ENCODE data around the gene DALRD3. TPM values are rescaled to one million over a fixed set of nuclear protein-coding genes. Genes with fewer than 3 reads are reported as not detected.

The DALRD3 gene
- total RNA-seq, 1 experiment from 2014 or later = 53.4 TPM

- Histone ChIP-seq H3K9me3 (ENCODE audit: low read length) (no peaks in the 10 kb centered on the region), H3K4me3 (ENCODE audit: low read length) (no peak overlapping the region), H4K20me1 (ENCODE audit: insufficient read depth, low read depth, low read length) (no peaks in the 10 kb centered on the region), H3K79me2 (ENCODE audit: low read length) (peaks cover 23% of the 10 kb centered on the region), H3K27ac (ENCODE audit: low read length) (no peak overlapping the region), H3K9me2 (replicated peaks; ENCODE audit: insufficient read depth, low read length) (no peaks in the 10 kb centered on the region), H2AFZ (ENCODE audit: low read length) (no peak overlapping the region), H3K4me2 (ENCODE audit: low read depth, low read length, poor library complexity, severe bottlenecking) (no peak overlapping the region), H3K4me1 (ENCODE audit: low read length) (no peaks in the 10 kb centered on the region), H3K36me3 (ENCODE audit: insufficient read depth, low read length) (0 out of 2 replicates have a peak, but pooled peaks cover 2% of the 10 kb centered on the region), H3K27me3 (ENCODE audit: low read length) (no peaks in the 10 kb centered on the region), H3K9ac (ENCODE audit: low read length) (no peak overlapping the region)
- no peak for DNase-seq
Observed at GRCh38 chr3:48997102-48997635, 21.2 kb downstream of the DALRD3 start.

DNA sequence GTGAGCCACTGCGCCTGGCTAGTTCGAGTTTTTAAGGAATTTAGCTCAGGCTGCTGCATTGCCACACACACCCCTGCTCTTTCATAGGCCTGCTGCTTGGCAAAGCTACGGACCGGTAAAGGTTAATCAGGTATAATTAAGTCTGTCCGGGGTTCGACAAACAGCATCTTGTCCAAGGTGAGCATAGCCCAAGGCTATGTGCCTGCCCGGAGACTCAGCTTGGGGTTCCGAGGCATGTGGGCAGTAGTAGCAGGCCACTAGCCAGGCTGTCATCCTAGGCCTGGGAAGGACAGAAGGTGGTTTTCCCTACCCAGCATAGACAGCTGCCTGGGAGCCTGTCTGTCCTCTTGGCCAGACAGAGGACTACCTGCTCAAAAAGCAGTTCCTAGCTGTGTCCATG is 21.7 kb downstream of the DALRD3 start:
- no peaks in the 10 kb centered on the region for H3K27me3 ChIP-seq (ENCODE audit: low read length)
- H3K79me2 ChIP-seq (ENCODE audit: low read length) = peaks cover 28% of the 10 kb centered on the region
- H3K4me1 ChIP-seq (ENCODE audit: low read length) = peaks cover 4% of the 10 kb centered on the region
- H4K20me1 ChIP-seq (ENCODE audit: insufficient read depth, low read depth, low read length) = no peaks in the 10 kb centered on the region
- no peak overlapping the region for H2AFZ ChIP-seq (ENCODE audit: low read length)
- H3K27ac ChIP-seq (ENCODE audit: low read length) = no peak overlapping the region
- no peak overlapping the region for H3K4me2 ChIP-seq (ENCODE audit: low read depth, low read length, poor library complexity, severe bottlenecking)
- 0 out of 2 replicates have a peak, but pooled peaks cover 2% of the 10 kb centered on the region for H3K36me3 ChIP-seq (ENCODE audit: insufficient read depth, low read length)
- H3K9ac ChIP-seq (ENCODE audit: low read length) = no peak overlapping the region
- no peak for DNase-seq
- no peak overlapping the region for H3K4me3 ChIP-seq (ENCODE audit: low read length)
- no peaks in the 10 kb centered on the region for H3K9me2 ChIP-seq (replicated peaks; ENCODE audit: insufficient read depth, low read length)
- no peaks in the 10 kb centered on the region for H3K9me3 ChIP-seq (ENCODE audit: low read length)

DNA sequence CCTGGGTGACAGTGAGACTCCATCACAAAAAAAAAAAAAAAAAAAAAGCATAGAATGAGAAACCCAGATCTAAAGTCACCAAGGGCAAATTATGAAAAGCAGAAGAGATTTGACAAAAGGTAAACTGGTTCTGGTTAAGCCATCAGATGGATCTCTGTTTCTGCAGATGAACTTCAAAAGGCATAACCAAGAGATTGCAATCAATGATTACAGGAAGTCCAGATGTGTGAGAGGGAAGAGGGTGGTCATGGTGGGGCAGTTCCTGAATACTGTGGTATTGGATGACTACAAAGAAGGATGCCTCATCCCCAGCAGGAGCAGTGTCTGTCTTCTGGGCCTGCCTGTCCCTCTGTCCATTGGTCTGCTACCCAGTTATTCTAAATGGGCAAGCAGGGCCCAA is 24.5 kb downstream of the DALRD3 start:
- 0 out of 2 replicates have a peak, but pooled peaks cover 2% of the 10 kb centered on the region for H3K36me3 ChIP-seq (ENCODE audit: insufficient read depth, low read length)
- H3K9me2 ChIP-seq (replicated peaks; ENCODE audit: insufficient read depth, low read length) = no peaks in the 10 kb centered on the region
- H3K79me2 ChIP-seq (ENCODE audit: low read length) = peaks cover 54% of the 10 kb centered on the region
- H3K4me3 ChIP-seq (ENCODE audit: low read length) = no peak overlapping the region
- H4K20me1 ChIP-seq (ENCODE audit: insufficient read depth, low read depth, low read length) = no peaks in the 10 kb centered on the region
- no peak overlapping the region for H3K9ac ChIP-seq (ENCODE audit: low read length)
- no peak overlapping the region for H3K27ac ChIP-seq (ENCODE audit: low read length)
- no peaks in the 10 kb centered on the region for H3K9me3 ChIP-seq (ENCODE audit: low read length)
- peaks cover 17% of the 10 kb centered on the region for H3K4me1 ChIP-seq (ENCODE audit: low read length)
- no peak overlapping the region for H2AFZ ChIP-seq (ENCODE audit: low read length)
- H3K4me2 ChIP-seq (ENCODE audit: low read depth, low read length, poor library complexity, severe bottlenecking) = no peak overlapping the region
- no peak for DNase-seq
- no peaks in the 10 kb centered on the region for H3K27me3 ChIP-seq (ENCODE audit: low read length)

GRCh38 chr3:48991851-48992545 is 26.4 kb downstream of the DALRD3 start:
- Histone ChIP-seq H3K27ac (ENCODE audit: low read length) (no peak overlapping the region), H2AFZ (ENCODE audit: low read length) (no peak overlapping the region), H3K4me3 (ENCODE audit: low read length) (peak overlapping the region; percentile 96), H3K9ac (ENCODE audit: low read length) (peak overlapping the region; percentile 92), H3K9me2 (replicated peaks; ENCODE audit: insufficient read depth, low read length) (no peaks in the 10 kb centered on the region), H3K36me3 (ENCODE audit: insufficient read depth, low read length) (0 out of 2 replicates have a peak, but pooled peaks cover 2% of the 10 kb centered on the region), H3K79me2 (ENCODE audit: low read length) (peaks cover 60% of the 10 kb centered on the region), H4K20me1 (ENCODE audit: insufficient read depth, low read depth, low read length) (no peaks in the 10 kb centered on the region), H3K27me3 (ENCODE audit: low read length) (no peaks in the 10 kb centered on the region), H3K9me3 (ENCODE audit: low read length) (no peaks in the 10 kb centered on the region), H3K4me2 (ENCODE audit: low read depth, low read length, poor library complexity, severe bottlenecking) (peak overlapping the region; percentile 91), H3K4me1 (ENCODE audit: low read length) (peaks cover 23% of the 10 kb centered on the region)
- DNase-seq = no peak

- Histone ChIP-seq H3K4me2 (ENCODE audit: low read depth, low read length, poor library complexity, severe bottlenecking) (peak overlapping the region; percentile 91), H3K27me3 (ENCODE audit: low read length) (no peaks in the 10 kb centered on the region), H3K4me1 (ENCODE audit: low read length) (peaks cover 23% of the 10 kb centered on the region), H3K4me3 (ENCODE audit: low read length) (peak overlapping the region; percentile 96), H3K27ac (ENCODE audit: low read length) (peak overlapping the region; percentile 75), H3K9me2 (replicated peaks; ENCODE audit: insufficient read depth, low read length) (no peaks in the 10 kb centered on the region), H3K79me2 (ENCODE audit: low read length) (peaks cover 58% of the 10 kb centered on the region), H4K20me1 (ENCODE audit: insufficient read depth, low read depth, low read length) (no peaks in the 10 kb centered on the region), H3K9me3 (ENCODE audit: low read length) (no peaks in the 10 kb centered on the region), H2AFZ (ENCODE audit: low read length) (peak overlapping the region; percentile 92), H3K36me3 (ENCODE audit: insufficient read depth, low read length) (0 out of 2 replicates have a peak, but pooled peaks cover 2% of the 10 kb centered on the region), H3K9ac (ENCODE audit: low read length) (peak overlapping the region; percentile 92)
- peak; percentile 60 for DNase-seq
Observed at GRCh38 chr3:48990636-48991469, 27.5 kb downstream of the DALRD3 start.

GRCh38 chr3:48989796-48990635 is 28.4 kb downstream of the DALRD3 start, which contains the start of gene P4HTM:
Gene P4HTM, plus strand, starts transcription at chr3:48990241. Its CDS starts 16 bp downstream, at chr3:48990257.
- Histone ChIP-seq H3K27me3 (ENCODE audit: low read length) (no peaks in the 10 kb centered on the region), H3K9me2 (replicated peaks; ENCODE audit: insufficient read depth, low read length) (no peaks in the 10 kb centered on the region), H3K4me3 (ENCODE audit: low read length) (peak within 1 kb of the TSS; percentile 96), H3K4me1 (ENCODE audit: low read length) (peaks cover 23% of the 10 kb centered on the region), H3K9ac (ENCODE audit: low read length) (peak within 1 kb of the TSS; percentile 92), H3K9me3 (ENCODE audit: low read length) (no peaks in the 10 kb centered on the region), H2AFZ (ENCODE audit: low read length) (peak within 1 kb of the TSS; percentile 92), H4K20me1 (ENCODE audit: insufficient read depth, low read depth, low read length) (no peaks in the 10 kb centered on the region), H3K27ac (ENCODE audit: low read length) (peak within 1 kb of the TSS; percentile 75), H3K4me2 (ENCODE audit: low read depth, low read length, poor library complexity, severe bottlenecking) (peak within 1 kb of the TSS; percentile 91), H3K36me3 (ENCODE audit: insufficient read depth, low read length) (no peaks in the 10 kb centered on the region; the same call in 1 of the 2 replicates), H3K79me2 (ENCODE audit: low read length) (peaks cover 53% of the 10 kb centered on the region)
- DNase-seq = peak; percentile 93

GRCh38 chr3:48989126-48989795 is 29.1 kb downstream of the DALRD3 start:
- Histone ChIP-seq H2AFZ (ENCODE audit: low read length) (peak overlapping the region; percentile 68; the same call in 1 of the 2 replicates), H3K4me2 (ENCODE audit: low read depth, low read length, poor library complexity, severe bottlenecking) (peak overlapping the region; percentile 91)

More at GRCh38 chr3:48989126-48989795, 29.1 kb downstream of the DALRD3 start:
- Histone ChIP-seq H3K9ac (ENCODE audit: low read length) (peak overlapping the region; percentile 92), H3K27me3 (ENCODE audit: low read length) (no peaks in the 10 kb centered on the region), H3K36me3 (ENCODE audit: insufficient read depth, low read length) (no peaks in the 10 kb centered on the region; the same call in 1 of the 2 replicates), H3K4me3 (ENCODE audit: low read length) (peak overlapping the region; percentile 96), H3K9me3 (ENCODE audit: low read length) (no peaks in the 10 kb centered on the region), H4K20me1 (ENCODE audit: insufficient read depth, low read depth, low read length) (no peaks in the 10 kb centered on the region), H3K9me2 (replicated peaks; ENCODE audit: insufficient read depth, low read length) (no peaks in the 10 kb centered on the region), H3K27ac (ENCODE audit: low read length) (peak overlapping the region; percentile 75), H3K4me1 (ENCODE audit: low read length) (peaks cover 23% of the 10 kb centered on the region), H3K79me2 (ENCODE audit: low read length) (peaks cover 52% of the 10 kb centered on the region)
- no peak for DNase-seq
